ENCODE data around the gene LSMEM2. TPM values are rescaled to one million over a fixed set of nuclear protein-coding genes. Genes with fewer than 3 reads are reported as not detected.

The LSMEM2 gene
- total RNA-seq (not detected), total RNA-seq (0 to 0.15 reads per million in 2 donors)

DNA sequence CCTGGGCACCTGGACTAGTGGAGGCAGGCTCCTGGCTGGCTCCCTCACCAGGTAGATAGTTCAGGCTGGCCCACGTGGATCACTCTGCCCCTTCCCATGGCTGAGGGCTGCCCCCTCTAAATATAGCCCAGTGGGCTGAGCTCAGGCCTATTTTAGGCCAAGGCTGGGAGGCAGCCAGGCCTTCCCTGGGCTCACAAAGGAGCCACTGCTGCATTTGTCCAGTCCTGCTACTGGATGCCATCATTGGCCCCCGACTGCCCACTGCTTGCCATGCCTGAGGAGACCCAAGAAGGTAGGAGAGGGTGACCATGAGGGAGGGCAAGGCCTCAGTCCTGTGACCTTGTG is at the start of gene LSMEM2:
Gene LSMEM2 (plus strand): TSS at position 208 of the 345 bp plus-strand sequence. CDS start 27 bp downstream, at position 235.
- peaks cover 14% of the 10 kb centered on the region for H3K4me1 Mint-ChIP-seq
- ATAC-seq (no peak), DNase-seq (no peak)
- H3K27ac Mint-ChIP-seq = no peak within 1 kb of the TSS
- peaks cover 25% of the 10 kb centered on the region for H3K27me3 Mint-ChIP-seq
- H3K4me3 Mint-ChIP-seq = no peak within 1 kb of the TSS
- H3K36me3 Mint-ChIP-seq (ENCODE audit: low read depth) = peaks cover 5% of the 10 kb centered on the region
- no peaks in the 10 kb centered on the region for H3K9me3 ChIP-seq (ENCODE audit: control insufficient read depth, low read length, poor library complexity, severe bottlenecking)

DNA sequence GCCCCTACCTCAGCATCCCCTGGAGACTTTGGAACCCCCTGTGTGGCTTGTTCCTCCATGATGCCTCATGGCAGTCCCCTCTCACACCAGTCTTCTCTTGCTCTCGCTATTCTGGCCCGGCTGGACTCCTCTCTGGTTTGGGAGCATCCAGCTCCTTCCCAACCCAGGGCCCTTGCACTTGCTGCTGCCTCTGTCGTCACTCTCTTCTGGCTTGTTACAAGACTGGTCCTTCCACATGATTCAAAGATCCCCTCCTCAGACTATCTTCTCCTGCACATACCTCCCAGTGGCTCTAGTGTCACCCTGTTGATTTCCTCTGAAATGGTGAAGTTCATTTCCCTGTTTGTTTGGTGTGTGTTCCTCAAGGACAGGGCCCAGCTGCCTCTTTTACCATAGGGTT is 49.4 kb upstream of the LSMEM2 start:
- no peaks in the 10 kb centered on the region for H3K9me3 ChIP-seq (ENCODE audit: control insufficient read depth, low read length, poor library complexity, severe bottlenecking)
- H3K36me3 Mint-ChIP-seq (ENCODE audit: low read depth) = no peaks in the 10 kb centered on the region
- H3K27ac Mint-ChIP-seq = peak overlapping the region; percentile 74
- no peaks in the 10 kb centered on the region for H3K27me3 Mint-ChIP-seq
- no peak overlapping the region for H3K4me3 Mint-ChIP-seq
- ATAC-seq (no peak), DNase-seq (no peak)
- peaks cover 35% of the 10 kb centered on the region for H3K4me1 Mint-ChIP-seq

- no peak for ATAC-seq
- DNase-seq = no peak
- H3K36me3 Mint-ChIP-seq (ENCODE audit: low read depth) = no peaks in the 10 kb centered on the region
- H3K9me3 ChIP-seq (ENCODE audit: control insufficient read depth, low read length, poor library complexity, severe bottlenecking) = no peaks in the 10 kb centered on the region
- no peaks in the 10 kb centered on the region for H3K27me3 Mint-ChIP-seq
- H3K4me1 Mint-ChIP-seq = peaks cover 32% of the 10 kb centered on the region
- peak overlapping the region; percentile 75 for H3K27ac Mint-ChIP-seq
- H3K4me3 Mint-ChIP-seq = no peak overlapping the region
These were observed 48.6 kb upstream of the LSMEM2 start for GRCh38 chr3:50230104-50230793.

GRCh38 chr3:50230794-50231125 is 48.1 kb upstream of the LSMEM2 start:
- no peak overlapping the region for H3K4me3 Mint-ChIP-seq
- peak overlapping the region; percentile 75 for H3K27ac Mint-ChIP-seq
- no peak for ATAC-seq
- peaks cover 34% of the 10 kb centered on the region for H3K4me1 Mint-ChIP-seq
- H3K27me3 Mint-ChIP-seq = no peaks in the 10 kb centered on the region
- no peaks in the 10 kb centered on the region for H3K36me3 Mint-ChIP-seq (ENCODE audit: low read depth)
- H3K9me3 ChIP-seq (ENCODE audit: control insufficient read depth, low read length, poor library complexity, severe bottlenecking) = no peaks in the 10 kb centered on the region
- DNase-seq = no peak

DNA sequence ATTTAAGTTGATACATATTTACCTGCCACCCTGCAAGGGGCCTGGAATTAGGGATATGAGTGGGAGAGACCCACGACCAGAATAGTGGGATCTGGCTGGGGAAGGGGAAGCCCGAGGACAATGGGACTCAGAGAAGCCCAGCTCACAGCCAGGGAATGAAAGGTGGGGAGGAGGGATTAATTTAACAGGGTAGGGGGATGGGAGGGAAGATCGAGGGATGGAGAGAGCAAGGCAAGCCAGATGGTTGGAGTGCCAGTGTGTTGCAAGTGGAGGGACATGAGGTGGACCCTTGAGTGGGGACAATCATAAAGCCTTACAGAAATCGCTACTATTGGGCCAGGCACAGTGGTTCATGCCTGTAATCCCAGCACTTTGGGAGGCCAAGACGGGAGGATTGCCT is 47.3 kb upstream of the LSMEM2 start:
- no peaks in the 10 kb centered on the region for H3K27me3 Mint-ChIP-seq
- peaks cover 29% of the 10 kb centered on the region for H3K4me1 Mint-ChIP-seq
- ATAC-seq = no peak
- DNase-seq = no peak
- H3K36me3 Mint-ChIP-seq (ENCODE audit: low read depth) = no peaks in the 10 kb centered on the region
- H3K27ac Mint-ChIP-seq = no peak overlapping the region
- H3K9me3 ChIP-seq (ENCODE audit: control insufficient read depth, low read length, poor library complexity, severe bottlenecking) = no peaks in the 10 kb centered on the region
- no peak overlapping the region for H3K4me3 Mint-ChIP-seq

GRCh38 chr3:50232303-50232702 is 46.6 kb upstream of the LSMEM2 start:
- H3K9me3 ChIP-seq (ENCODE audit: control insufficient read depth, low read length, poor library complexity, severe bottlenecking) = no peaks in the 10 kb centered on the region
- H3K27ac Mint-ChIP-seq = no peak overlapping the region
- H3K36me3 Mint-ChIP-seq (ENCODE audit: low read depth) = peaks cover 6% of the 10 kb centered on the region

DNA sequence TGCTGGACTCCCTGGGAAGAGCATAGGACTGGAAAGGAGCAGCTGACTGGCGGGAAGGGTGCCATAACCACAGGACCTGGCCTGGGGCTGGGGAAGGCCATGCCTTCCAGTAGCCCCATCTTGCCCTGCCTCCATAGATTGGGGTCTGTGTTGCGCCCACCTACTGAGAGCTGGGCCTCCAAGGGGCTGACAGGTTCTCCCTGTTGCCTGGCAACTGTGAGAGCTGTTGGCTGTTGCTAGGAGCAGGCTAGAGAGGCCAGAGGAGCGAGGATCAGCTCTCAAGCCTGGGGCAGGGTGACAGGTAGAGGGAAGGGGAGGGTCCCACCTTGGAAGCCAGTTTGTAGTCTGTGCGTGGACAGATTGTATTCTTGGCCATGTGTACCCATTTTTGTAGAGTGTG is 45.7 kb upstream of the LSMEM2 start:
- no peaks in the 10 kb centered on the region for H3K27me3 Mint-ChIP-seq
- ATAC-seq (no peak), DNase-seq (no peak)
- H3K27ac Mint-ChIP-seq = peak overlapping the region; percentile 68
- peaks cover 25% of the 10 kb centered on the region for H3K4me1 Mint-ChIP-seq
- peaks cover 7% of the 10 kb centered on the region for H3K36me3 Mint-ChIP-seq (ENCODE audit: low read depth)
- no peaks in the 10 kb centered on the region for H3K9me3 ChIP-seq (ENCODE audit: control insufficient read depth, low read length, poor library complexity, severe bottlenecking)
- peak overlapping the region; percentile 52 for H3K4me3 Mint-ChIP-seq

More at GRCh38 chr3:50232303-50232702, 46.6 kb upstream of the LSMEM2 start:
- H3K27me3 Mint-ChIP-seq = no peaks in the 10 kb centered on the region
- H3K4me3 Mint-ChIP-seq = no peak overlapping the region
- H3K4me1 Mint-ChIP-seq = peaks cover 29% of the 10 kb centered on the region
- ATAC-seq = no peak
- no peak for DNase-seq

DNA sequence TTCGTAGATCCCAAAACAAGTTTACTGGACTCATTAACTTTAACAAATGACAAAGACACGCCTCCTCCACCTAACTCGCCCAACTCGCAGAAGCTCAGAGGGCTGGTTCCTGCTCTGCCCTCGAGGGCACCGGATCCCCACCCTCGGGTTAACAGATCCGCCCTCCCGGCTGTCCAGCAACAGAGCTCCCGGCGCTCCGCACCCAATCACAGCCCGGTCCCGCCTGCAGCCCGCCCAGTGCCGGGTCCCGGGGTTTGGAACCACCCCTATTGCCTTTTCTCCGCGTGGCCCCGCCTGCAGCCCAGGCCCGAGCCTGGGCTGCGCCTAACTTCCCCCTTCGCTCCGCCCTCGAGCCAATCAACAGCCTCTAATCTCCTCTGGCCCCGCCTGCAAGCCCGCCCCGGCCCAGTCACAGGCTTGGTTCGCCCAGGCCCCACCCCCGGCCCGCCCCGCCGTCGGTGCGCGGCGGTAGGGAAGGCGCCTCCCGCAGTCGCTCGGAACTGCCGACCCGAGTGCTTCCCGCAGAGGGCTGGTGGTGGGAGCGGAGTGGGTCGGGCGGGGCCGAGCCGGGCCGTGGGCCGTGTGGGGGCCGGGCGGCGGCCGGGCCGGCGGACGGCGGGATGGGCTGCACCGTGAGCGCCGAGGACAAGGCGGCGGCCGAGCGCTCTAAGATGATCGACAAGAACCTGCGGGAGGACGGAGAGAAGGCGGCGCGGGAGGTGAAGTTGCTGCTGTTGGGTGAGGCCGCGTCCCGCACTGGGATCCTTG is 43.0 kb upstream of the LSMEM2 start, which contains the start of gene GNAI2:
Gene GNAI2 (plus strand): TSS at position 489 of the 768 bp plus-strand sequence. CDS start 132 bp downstream, at position 621.
- Mint-ChIP-seq H3K36me3 (ENCODE audit: low read depth) (peaks cover 7% of the 10 kb centered on the region), H3K4me3 (peak within 1 kb of the TSS; percentile 99), H3K27ac (peak within 1 kb of the TSS; percentile 95), H3K4me1 (peaks cover 36% of the 10 kb centered on the region), H3K27me3 (no peaks in the 10 kb centered on the region)
- DNase-seq (peak; percentile 97 to 99 (median 97)), ATAC-seq (peak; percentile 91)
- no peaks in the 10 kb centered on the region for H3K9me3 ChIP-seq (ENCODE audit: control insufficient read depth, low read length, poor library complexity, severe bottlenecking)

DNA sequence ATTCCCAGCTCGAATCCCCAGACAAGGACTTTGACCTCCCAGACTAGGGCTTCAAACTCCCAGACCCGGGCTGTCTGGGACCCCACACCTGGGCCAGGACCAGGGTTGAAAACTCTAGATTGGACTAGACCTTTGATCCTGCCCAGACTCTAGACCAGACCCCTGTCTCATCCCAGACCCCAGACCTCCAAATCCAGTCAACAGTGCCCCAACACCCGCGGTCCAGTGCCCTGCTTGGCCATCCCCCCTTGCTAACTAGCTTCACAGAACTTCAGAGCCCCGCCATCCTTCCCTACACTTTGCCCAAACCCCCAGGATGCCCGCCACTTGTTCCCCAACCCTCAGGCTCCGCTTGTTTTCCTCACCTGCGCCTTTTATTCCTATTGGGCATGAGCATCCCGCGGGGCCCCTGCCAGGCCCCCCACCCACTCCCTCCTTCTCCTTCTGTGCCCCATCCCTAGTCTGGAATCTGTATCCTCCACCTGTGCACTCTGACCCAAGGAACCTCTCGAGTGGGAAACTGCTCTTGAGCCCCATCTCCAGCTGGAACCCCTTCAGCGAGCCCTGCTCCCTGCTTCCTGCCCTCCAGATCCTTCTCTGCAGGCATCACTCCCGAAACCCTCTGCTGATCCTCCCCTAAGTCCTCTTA is 42.3 kb upstream of the LSMEM2 start:
- peak overlapping the region; percentile 95 for H3K27ac Mint-ChIP-seq
- H3K36me3 Mint-ChIP-seq (ENCODE audit: low read depth) = peaks cover 7% of the 10 kb centered on the region
- H3K4me3 Mint-ChIP-seq = peak overlapping the region; percentile 99
- H3K4me1 Mint-ChIP-seq = peaks cover 38% of the 10 kb centered on the region
- no peak for DNase-seq
- no peaks in the 10 kb centered on the region for H3K27me3 Mint-ChIP-seq
- H3K9me3 ChIP-seq (ENCODE audit: control insufficient read depth, low read length, poor library complexity, severe bottlenecking) = no peaks in the 10 kb centered on the region
- ATAC-seq = no peak

GRCh38 chr3:50237133-50237651 is 41.7 kb upstream of the LSMEM2 start:
- peaks cover 7% of the 10 kb centered on the region for H3K36me3 Mint-ChIP-seq (ENCODE audit: low read depth)
- H3K4me1 Mint-ChIP-seq = peaks cover 42% of the 10 kb centered on the region
- H3K4me3 Mint-ChIP-seq = peak overlapping the region; percentile 99
- peak overlapping the region; percentile 95 for H3K27ac Mint-ChIP-seq
- DNase-seq (no peak), ATAC-seq (no peak)
- no peaks in the 10 kb centered on the region for H3K27me3 Mint-ChIP-seq
- no peaks in the 10 kb centered on the region for H3K9me3 ChIP-seq (ENCODE audit: control insufficient read depth, low read length, poor library complexity, severe bottlenecking)

- H3K9me3 ChIP-seq (ENCODE audit: control insufficient read depth, low read length, poor library complexity, severe bottlenecking) = no peaks in the 10 kb centered on the region
- ATAC-seq (peak; percentile 54), DNase-seq (peak; percentile 76 to 80 (median 78))
- Mint-ChIP-seq H3K4me3 (peak overlapping the region; percentile 99), H3K4me1 (peaks cover 48% of the 10 kb centered on the region), H3K27me3 (no peaks in the 10 kb centered on the region), H3K36me3 (ENCODE audit: low read depth) (peaks cover 7% of the 10 kb centered on the region), H3K27ac (peak overlapping the region; percentile 95)
These were observed 40.9 kb upstream of the LSMEM2 start for GRCh38 chr3:50237754-50238548.

- H3K27ac Mint-ChIP-seq = peak overlapping the region; percentile 95
- H3K36me3 Mint-ChIP-seq (ENCODE audit: low read depth) = peaks cover 7% of the 10 kb centered on the region
- DNase-seq (no peak), ATAC-seq (no peak)
- peak overlapping the region; percentile 99 for H3K4me3 Mint-ChIP-seq
- no peaks in the 10 kb centered on the region for H3K9me3 ChIP-seq (ENCODE audit: control insufficient read depth, low read length, poor library complexity, severe bottlenecking)
- H3K4me1 Mint-ChIP-seq = peaks cover 46% of the 10 kb centered on the region
- H3K27me3 Mint-ChIP-seq = no peaks in the 10 kb centered on the region
These were observed 40.3 kb upstream of the LSMEM2 start for GRCh38 chr3:50238549-50239026.
